SHP77 (cell line): ENCODE data around the gene C15orf61.

Source experiments
- DNase-seq, 2 experiments: peaks; one replicate each; lab custom pipeline; 2025; lab: John Stamatoyannopoulos, UW

Gene C15orf61

DNA sequence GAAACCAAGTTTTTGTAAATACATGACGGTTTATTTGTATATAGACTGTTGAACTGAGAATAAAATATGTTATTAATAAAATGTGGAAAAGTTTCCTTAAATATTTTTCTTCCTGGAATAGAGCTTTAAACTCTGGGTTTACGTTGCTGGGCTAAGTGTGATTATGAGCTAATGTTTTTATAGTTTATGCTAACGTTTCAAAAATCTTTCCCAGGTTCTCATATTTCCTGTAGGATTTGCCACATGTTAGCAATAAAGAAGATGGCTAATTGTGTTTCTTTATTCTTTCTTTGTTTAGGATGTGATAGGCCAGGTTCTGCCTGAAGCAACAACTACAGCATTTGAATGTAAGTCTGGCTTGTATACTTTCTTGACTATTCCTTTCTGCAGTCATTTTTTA, 28.8 kb downstream of the C15orf61 start:
- DNase-seq = no peak

DNA sequence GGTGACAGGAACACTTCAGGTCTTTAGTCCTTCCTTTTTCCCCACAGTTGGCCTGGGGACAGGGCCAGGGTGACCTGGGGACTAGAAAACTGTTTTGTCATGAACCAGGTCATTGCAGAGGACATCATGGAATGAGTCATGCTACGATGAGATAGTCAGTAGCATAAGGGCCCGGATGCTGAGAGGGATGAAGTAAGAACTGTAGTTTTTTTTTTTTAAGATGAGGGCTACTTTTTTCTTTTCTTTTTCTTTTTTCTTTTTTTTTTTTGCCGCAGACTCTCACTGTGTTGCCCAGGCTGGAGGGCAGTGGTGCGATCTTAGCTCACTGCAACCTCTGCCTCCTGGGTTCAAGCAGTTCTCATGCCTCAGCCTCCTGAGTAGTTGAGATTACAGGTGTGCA, 29.6 kb downstream of the C15orf61 start:
- no peak for DNase-seq

DNA sequence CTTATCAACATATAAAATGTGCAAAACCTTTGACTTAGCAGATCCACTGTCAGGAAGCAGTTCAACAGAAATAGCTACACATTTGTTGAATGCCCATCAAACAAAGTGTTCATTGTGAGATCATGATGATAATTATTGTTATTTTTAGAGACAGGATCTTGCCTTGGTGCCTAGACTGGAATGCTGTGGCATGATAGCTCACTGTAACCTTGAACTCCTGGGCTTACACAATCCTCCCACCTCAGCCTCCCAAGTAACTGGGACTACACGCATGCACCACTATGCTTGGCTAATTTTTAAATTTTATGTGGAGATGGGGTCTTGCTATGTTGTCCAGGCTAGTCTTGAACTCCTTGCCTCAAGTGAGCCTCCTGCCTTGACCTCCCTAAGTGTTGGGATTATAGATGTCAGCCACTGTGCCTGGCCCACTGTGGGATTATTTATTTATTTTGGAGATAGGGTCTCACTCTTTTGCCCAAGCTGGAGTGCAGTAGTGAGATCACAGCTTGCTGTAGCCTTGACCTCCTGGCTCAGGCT, 30.3 kb downstream of the C15orf61 start:
- DNase-seq = no peak

DNA sequence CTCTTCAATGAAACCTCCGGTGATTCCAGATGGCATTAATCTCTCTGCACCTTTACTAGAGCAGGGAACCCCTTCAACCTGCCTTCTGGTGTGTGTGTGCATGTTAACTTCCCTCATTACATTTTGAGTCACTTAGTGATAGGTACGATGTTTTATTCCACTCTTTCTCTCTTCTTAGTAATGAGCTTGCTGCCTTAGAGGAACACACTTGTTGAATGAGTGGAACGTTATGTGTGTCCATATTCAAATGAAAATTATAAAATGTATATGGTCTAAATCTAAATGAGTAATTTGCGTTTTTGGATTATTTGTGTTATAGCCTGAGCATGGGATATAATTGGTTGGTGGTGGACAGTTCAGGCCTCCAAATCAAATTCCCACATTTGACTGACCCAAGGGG, 33.6 kb downstream of the C15orf61 start:
- no peak for DNase-seq

DNA sequence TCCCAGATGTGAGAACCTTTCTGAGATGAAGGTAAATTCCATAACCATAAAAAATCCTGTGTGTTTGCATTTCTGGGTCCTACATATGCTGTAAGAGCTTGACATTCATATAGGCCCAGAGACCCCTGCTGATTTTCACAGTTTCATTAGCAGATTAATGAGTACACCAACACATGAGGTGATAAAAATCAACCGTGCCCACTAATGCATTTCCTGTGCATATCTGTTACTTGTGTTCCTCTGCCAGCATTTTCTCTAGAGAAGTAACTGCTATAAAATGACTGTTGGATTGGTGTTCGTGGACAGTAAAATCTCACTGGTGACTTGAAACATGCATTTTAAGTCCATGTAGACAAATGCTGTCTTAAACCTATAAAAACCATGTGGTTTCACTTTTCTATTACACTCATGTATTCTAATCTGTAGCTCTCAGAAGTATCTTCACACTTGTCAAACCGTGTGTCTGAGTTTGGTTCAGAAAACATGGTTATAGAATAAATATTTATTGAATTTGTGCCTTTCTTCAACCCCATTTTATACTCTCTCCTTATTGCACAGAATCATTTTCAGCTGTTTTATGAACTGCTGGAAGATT, 36.1 kb downstream of the C15orf61 start:
- DNase-seq = no peak

DNA sequence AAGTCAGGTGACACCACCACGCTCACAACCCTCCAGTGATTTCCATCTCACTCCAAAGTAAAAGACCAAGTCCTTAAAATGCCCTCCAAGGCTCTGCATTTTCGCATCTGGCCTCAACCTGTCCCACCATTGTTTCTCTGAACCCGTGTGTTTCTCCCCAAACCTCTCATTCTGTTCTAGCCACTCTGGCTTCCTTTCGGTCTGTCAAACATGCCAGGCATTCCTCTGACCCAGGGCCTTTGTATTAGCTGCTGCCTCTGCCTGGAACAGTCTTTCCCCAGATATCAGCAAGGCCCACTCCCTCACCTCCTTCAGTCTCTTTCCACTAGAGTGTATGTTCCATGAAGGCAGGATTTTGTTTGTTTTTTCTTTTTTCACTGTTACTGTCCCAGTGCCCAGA, 37.6 kb downstream of the C15orf61 start:
- DNase-seq = no peak

DNA sequence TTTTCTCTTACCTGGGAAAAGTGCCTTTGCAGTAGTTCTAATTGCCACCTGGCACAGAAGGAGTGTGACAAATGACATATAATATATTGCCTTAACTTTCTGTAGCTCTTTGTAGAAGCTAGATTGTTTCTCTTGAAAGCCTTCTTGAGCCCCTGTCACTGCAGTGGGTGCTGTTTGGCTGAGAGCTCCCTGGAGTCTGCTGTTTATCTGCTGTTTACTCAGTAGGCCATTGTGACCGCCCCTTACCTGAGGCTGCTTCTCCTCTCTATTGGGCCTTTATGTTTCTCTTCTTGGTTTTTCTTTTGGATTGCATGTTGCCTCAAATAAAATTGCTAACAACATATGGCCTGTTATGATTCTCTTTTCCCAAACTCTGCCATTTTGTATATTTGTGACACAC, 38.2 kb downstream of the C15orf61 start:
- no peak for DNase-seq

DNA sequence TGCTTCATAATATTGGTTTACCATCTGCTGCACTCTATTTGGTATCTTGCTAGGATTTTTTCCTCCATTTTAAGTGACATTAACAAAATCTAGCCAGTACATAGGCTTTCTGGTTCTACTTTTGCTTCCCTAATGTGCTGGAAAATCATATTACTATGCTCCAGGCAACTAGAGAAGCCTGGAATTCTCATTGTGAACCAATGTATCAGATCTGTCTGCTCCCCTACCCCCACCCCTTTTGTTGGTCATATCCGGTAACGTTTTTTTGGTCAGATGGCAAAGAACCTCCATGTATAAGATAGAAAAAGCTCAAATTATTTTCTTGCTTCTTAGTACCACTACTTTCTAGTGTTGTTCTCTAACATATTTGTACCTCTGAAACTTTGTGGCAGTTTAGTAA, 38.6 kb downstream of the C15orf61 start:
- DNase-seq = no peak

DNA sequence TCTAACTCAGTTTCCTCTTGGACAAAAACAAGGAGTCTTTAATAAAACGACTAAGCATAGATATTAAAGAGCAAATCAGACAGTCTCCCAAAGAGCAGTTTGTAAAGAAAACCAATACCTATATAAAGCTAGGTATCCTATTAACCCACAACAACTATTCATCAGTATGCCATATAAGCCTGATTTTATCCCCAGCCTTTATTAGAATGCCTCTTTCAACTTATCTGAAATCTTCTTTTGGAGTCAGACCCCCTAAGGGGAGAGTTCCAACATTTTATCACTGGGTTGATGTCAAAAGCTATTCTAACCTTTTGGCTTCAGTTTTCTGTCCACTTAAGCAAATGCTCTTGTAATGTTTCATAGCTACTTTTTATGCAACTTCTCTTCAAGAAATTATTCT, 39.4 kb downstream of the C15orf61 start:
- DNase-seq = no peak

DNA sequence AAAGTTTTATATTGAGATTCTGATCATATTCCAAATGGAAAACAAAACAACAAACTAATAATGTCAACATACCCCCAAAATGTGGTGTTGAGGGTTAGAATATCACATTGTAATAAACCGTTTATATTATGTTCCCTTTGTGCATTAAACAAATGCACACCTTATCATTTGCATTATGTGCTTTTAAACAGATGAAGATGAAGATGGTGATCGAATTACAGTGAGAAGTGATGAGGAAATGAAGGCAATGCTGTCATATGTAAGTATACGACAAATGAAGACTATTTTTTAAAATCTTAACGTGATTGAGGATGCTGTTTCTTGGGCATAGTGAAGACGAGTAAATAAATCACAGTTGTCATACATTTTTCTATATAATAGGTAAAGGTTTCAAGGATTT, 42.2 kb downstream of the C15orf61 start:
- DNase-seq = no peak

DNA sequence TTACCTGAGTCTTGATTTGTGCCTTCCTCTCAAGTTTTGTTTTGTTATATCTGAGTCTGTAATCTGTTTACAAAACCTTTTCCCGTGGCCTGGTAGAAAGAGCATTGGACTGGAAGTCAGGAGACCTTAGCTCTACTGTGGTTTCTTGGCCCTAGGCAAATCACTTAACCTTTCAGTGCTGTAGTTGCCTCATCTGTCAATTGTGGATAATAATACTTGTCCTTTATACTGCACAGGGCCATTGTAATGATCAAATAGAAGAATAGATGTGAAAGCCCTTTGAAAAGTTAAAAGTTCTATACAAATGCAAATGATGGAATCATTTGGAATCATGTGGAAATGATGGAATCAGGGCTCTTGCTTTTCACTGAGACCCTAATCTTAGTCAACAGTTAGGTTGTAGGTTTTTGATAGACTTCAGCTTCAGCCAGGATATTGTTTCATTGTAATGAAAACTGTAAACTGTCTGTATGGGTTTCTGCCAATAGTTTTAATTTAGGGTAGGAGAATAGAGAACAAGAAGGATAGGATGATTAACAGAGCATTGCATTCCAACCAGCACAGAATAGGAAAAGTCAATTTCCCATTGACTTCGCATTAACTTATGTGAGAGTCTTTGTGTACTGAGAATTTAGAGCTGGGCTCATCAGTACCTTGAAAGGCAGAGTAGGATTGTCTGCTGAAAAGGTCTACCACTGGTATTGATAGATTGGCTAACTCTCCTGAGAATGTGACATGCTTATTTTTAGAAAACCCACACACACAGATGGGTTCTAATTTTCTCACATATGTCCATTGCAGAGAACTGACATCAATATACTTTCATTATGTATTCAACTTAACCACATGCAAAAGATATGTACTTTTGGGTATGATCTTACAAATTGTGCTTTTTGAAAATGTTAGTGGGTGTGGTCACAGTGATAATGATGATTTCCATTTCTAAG, 43.4 kb downstream of the C15orf61 start:
- DNase-seq = no peak

DNA sequence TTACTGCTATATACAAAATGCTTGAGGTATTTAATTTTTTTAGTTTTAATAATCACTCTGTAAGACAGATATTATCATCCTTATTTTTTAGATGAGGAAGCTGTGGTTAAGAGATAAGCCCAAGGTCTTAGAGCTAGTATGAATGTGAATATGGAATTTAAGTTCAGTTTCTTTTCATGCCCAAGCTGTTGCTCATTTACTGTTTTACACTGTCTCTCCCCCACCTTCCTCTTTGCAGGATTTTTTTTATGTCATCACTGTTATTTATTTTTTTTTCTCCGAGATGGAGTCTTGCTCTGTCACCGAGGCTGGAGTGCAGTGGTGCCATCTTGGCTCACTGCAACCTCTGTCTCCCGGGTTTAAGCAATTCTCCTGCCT, 44.0 kb downstream of the C15orf61 start:
- no peak for DNase-seq

DNA sequence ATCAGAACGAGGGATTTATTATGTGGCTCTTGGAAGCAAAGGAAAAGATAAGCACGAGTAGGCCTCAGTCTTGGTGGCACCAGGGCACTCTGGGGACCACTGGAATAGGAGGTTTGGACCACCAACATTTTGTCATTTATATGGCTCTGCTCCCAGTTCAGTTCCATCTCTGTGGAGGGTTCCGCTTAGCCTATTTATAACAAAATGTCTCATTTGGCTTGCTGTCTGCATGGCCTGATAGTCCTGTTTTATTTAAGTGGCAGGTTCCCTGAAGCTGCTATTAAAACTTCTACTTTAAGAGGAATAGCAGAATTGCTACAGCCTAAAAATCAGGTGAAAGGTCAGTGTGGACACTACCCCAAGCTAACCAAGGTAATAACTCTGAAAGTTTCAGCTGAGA, 48.7 kb downstream of the C15orf61 start:
- DNase-seq = no peak

DNA sequence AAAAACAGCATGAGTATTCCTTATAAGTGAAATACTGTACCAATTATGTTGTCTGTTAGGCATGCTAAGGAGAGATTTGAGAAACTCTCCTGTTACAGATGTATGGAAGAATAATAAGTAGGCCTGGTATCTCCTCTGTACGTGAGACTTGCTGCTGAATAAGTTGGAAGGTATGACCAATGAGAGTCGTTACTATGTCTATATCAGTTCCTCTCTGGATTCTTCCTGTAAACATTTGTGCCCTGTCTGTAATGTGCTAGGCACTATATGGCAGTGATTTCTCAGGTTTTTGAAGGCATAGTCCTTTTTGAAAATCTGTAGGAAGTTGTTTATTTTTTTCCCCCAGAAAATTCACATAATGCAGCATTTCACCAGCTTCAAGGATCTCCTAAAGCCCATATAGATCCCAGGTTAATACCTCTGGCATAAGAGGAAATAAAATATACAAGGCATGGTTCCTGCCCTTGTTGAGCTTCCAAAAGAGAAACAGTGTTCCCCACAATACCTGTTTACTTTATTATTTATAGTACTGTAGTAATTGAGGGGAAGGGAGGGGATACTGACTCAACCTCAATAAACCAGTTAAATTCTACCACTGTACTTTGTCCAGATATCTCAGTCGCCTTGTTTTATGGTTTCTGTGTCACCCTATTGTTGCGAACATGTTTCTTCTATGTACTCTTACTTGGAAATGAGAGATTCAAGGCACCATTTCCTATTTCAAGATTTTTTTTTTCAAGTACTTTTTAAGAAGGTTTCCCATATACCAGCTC, 50.1 kb downstream of the C15orf61 start:
- DNase-seq = no peak

DNA sequence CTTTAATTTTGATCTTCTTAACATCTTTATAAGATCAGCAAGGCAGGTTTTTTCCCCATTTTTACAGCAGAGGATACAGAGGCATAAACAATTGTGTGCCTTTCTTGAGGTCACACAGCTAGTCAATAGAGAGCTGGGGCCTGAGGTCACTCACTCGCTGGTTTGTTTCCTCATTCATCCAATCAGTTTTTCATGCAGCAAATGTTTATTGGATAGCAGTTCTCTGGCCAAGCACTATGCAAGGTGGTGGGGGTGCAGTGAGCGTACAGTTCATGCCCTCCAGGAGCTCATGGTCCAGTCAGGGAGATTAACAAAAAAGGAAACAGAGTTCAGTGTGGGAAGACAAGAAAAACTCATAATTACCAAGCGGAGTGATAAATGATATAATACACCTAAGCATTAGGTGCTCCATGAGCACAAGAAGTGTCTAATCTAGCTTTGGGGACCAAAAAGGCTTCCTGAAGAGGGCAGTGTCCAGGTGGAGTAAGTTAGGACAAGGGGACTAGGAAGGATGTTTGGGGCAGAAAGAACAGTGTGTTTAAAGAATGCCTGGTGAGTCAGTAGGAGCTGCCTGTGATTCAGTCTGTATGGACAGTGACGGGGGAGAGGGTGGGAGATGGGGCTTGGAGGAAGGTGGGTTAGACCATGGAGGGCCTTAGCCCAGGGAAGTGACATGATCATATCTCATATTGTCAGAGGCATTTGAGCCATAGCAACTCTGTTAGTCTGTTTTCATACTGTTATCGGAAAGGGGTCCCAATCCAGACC, 50.9 kb downstream of the C15orf61 start:
- DNase-seq = no peak

DNA sequence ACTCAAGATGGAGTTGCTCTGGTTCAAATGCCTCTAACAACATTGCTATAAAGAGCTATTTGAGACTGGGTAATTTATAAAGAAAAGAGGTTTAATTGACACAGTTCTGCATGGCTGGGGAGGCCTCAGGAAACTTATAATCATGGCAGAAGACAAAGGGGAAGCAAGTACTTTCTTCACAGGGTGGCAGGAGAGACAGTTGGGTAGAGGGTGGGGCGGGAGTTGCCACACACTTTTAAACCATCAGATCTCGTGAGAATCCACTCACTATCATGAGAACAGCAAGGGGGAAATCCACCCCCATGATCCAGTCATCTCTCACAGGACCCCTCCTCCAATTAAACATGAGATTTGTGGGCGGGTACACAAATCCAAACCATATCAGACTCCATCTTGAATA, 52.3 kb downstream of the C15orf61 start:
- no peak for DNase-seq

DNA sequence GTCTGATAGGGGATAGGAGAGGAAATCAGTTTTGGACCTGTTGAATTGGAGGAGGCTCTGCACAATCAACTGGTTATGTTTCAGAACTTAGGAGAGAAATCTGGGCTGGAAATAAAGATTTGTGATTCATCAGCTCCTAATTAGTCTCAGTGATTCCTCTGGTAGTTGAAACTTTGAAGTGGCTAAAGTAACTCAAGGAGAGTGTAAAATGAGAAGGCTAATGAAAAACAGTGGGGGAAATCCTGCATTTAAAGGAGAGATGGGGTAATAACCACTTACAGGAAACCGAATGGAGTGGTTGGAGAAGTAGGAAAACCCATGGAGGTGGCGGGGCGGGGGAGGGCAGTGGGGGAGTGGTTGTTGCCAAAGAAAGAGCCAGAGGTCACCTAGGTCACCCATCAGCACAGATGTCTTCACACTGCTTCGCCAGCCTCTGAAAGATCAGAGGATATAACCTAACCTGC, 54.1 kb downstream of the C15orf61 start:
- DNase-seq = no peak

DNA sequence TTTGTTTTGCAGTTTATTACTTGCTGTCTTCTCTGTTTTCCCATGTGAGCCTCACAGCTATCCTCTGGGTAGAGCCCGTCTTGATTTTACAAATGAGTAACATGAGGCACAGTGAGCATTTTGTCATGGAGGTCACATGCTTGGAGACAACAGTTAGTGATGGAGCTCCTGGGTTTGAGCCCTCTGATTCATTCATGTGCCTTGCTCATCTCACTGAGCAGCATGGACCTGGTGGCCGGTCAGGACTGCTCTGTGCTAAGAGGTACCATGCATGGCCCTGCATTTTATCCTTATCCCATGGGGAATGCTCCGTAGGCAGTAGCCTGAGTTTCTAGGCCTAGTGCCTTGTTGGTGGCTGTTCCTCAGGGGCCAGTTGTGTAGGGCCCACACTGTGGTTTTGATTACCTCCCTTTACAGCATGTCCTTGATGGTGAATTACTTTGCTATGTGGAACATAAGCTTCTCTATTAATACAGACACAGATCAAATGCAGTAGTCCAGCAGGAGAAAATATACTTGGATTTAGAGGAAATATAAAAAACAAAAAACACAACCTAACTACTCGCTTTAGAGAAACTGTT, 57.2 kb downstream of the C15orf61 start:
- no peak for DNase-seq

DNA sequence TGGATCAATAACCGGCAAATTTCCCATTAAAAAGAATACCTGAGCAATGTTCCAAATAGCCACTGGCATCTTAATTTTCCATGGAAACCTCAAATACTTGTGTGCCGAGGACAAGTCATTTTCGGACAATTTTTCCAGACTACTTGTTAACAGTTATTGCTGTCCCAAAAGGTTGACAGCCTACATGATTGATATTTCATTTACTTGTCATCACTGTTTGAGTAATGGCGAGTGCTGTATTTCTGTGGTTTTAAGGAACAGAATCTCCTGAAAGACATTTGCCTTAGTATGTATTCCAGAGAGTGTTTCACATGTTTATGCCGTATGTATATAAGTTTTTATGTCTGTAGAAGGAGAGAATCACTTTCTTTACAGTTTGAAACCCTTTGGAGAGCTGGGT, 58.2 kb downstream of the C15orf61 start:
- DNase-seq = no peak
